Hepatocyte (in vitro differentiated cells): Measurements from ENCODE around the gene PTPRN2. TPM values are rescaled to one million over a fixed set of nuclear protein-coding genes. Genes with fewer than 3 reads are reported as not detected.

ENCODE experiments used
- DNase-seq: peaks from one replicate; pipeline ENCODE4 v3.0.0-alpha.2; 2016; ENCODE audit warnings: low spot score
- H2AFZ ChIP-seq: fragments of 200-600 bp; sonication (generic); 2 replicates; pipeline ENCODE4 v1.6.0; 2016; ENCODE audit warnings: antibody characterized with exemption, mild to moderate bottlenecking
- H3K27ac ChIP-seq: fragments of 200-600 bp; sonication (generic); 2 replicates; pipeline ENCODE4 v1.5.1; 2016; ENCODE audit warnings: mild to moderate bottlenecking
- H3K27me3 ChIP-seq: fragments of 200-600 bp; sonication (generic); 2 replicates; pipeline ENCODE4 v1.6.1; 2016
- H3K36me3 ChIP-seq: fragments of 200-600 bp; sonication (generic); replicated peaks from 2 replicates; pipeline ENCODE4 v1.5.1; 2016; ENCODE audit warnings: low read depth; ENCODE audit not compliant: insufficient read depth
- H3K4me1 ChIP-seq: fragments of 200-600 bp; sonication (generic); 2 replicates; pipeline ENCODE4 v1.5.1; 2016; ENCODE audit warnings: mild to moderate bottlenecking, moderate library complexity; ENCODE audit not compliant: insufficient read depth
- H3K4me2 ChIP-seq: fragments of 200-600 bp; sonication (generic); 2 replicates; pipeline ENCODE4 v1.6.0; 2016
- H3K4me3 ChIP-seq: fragments of 200-600 bp; sonication (generic); 2 replicates; pipeline ENCODE4 v1.5.1; 2016; ENCODE audit warnings: mild to moderate bottlenecking
- H3K79me2 ChIP-seq: fragments of 200-600 bp; sonication (generic); 2 replicates; pipeline ENCODE4 v1.6.0; 2017; ENCODE audit warnings: mild to moderate bottlenecking
- H3K9me2 ChIP-seq: fragments of 200-600 bp; sonication (generic); replicated peaks from 2 replicates; pipeline ENCODE4 v1.6.0; 2017; ENCODE audit warnings: mild to moderate bottlenecking; ENCODE audit not compliant: insufficient read depth
- H3K9me3 ChIP-seq: fragments of 200-600 bp; sonication (generic); 2 replicates; pipeline ENCODE4 v1.5.1; 2016; ENCODE audit warnings: low read depth, mild to moderate bottlenecking
- H4K20me1 ChIP-seq: fragments of 200-600 bp; sonication (generic); 2 replicates; pipeline ENCODE4 v1.6.0; 2016; ENCODE audit warnings: mild to moderate bottlenecking; ENCODE audit not compliant: insufficient read depth, poor library complexity, severe bottlenecking
- CTCF ChIP-seq: fragments of 200-600 bp; sonication (generic); IDR thresholded peaks from 2 replicates; pipeline ENCODE4 v1.5.1; 2016; ENCODE audit warnings: antibody characterized with exemption, mild to moderate bottlenecking; ENCODE audit not compliant: poor library complexity
- EZH2 ChIP-seq: fragments of 200-600 bp; sonication (generic); IDR thresholded peaks from 2 replicates; pipeline ENCODE4 v1.6.1; 2016; ENCODE audit warnings: antibody characterized with exemption, mild to moderate bottlenecking, borderline replicate concordance
- EZH2phosphoT487 ChIP-seq: fragments of 200-600 bp; sonication (generic); IDR thresholded peaks from one replicate; pipeline ENCODE4 v1.6.1; 2018; ENCODE audit warnings: antibody characterized with exemption, mild to moderate bottlenecking, low read depth, moderate library complexity; ENCODE audit not compliant: unreplicated experiment, severe bottlenecking
- WGBS: methylation state at CpG from one replicate; pipeline ENCODE4 v1.1.6; 2016; ENCODE audit warnings: low lambda C conversion rate; ENCODE audit errors: missing lambda C conversion rate; 5-methylcytosine and 5-hydroxymethylcytosine counted together
- polyA plus RNA-seq: library from polyadenylated mRNA; unstranded; fragments of >200 nt; fragmentation: Nextera tagmentation; extraction: Ambion mirVana; gene quantifications from 2 replicates; pipeline ENCODE4 v1.2.1, GENCODE V29; 2016
- total RNA-seq: library from RNA; depleted of rRNA; stranded (reverse); fragments of >200 nt; gene quantifications from 2 replicates; pipeline ENCODE4 v1.2.3, GENCODE V29; 2014

PTPRN2 gene
- total and polyA plus RNA-seq, 2 experiments from 2014 or later = 2.1 to 3.3 TPM

GRCh38 chr7:157789094-157789493, 798.5 kb downstream of the PTPRN2 start:
- no peaks in the 10 kb centered on the region for H3K4me1 ChIP-seq
- H3K27ac ChIP-seq = no peak overlapping the region
- no peak for DNase-seq
- no peak overlapping the region for H3K4me2 ChIP-seq
- H3K79me2 ChIP-seq = no peaks in the 10 kb centered on the region
- H3K27me3 ChIP-seq = no peaks in the 10 kb centered on the region
- WGBS = 95% methylated on average over 12 of the region's 12 CpGs
- no peaks in the 10 kb centered on the region for H3K9me2 ChIP-seq
- no peak overlapping the region for H2AFZ ChIP-seq
- H4K20me1 ChIP-seq = no peaks in the 10 kb centered on the region
- H3K9me3 ChIP-seq = no peaks in the 10 kb centered on the region
- H3K36me3 ChIP-seq = no peaks in the 10 kb centered on the region
- no peak overlapping the region for H3K4me3 ChIP-seq
- TF ChIP-seq EZH2phosphoT487 (no peak), CTCF (no peak), EZH2 (no peak)

- Histone ChIP-seq H3K27ac (no peak overlapping the region), H2AFZ (no peak overlapping the region), H4K20me1 (no peaks in the 10 kb centered on the region), H3K79me2 (no peaks in the 10 kb centered on the region), H3K36me3 (no peaks in the 10 kb centered on the region), H3K9me2 (no peaks in the 10 kb centered on the region), H3K4me1 (no peaks in the 10 kb centered on the region), H3K4me3 (no peak overlapping the region), H3K27me3 (no peaks in the 10 kb centered on the region), H3K9me3 (no peaks in the 10 kb centered on the region), H3K4me2 (no peak overlapping the region)
- WGBS = 89% methylated on average over 12 of the region's 12 CpGs
- no peak for DNase-seq
- TF ChIP-seq EZH2phosphoT487 = no peak
- no peak for TF ChIP-seq EZH2
- TF ChIP-seq CTCF = no peak
These were observed 799.0 kb downstream of the PTPRN2 start for GRCh38 chr7:157788573-157788972.

GRCh38 chr7:157787275-157787701, 800.3 kb downstream of the PTPRN2 start:
- DNase-seq = no peak
- TF ChIP-seq EZH2 (no peak), CTCF (no peak), EZH2phosphoT487 (no peak)
- Histone ChIP-seq H3K36me3 (no peaks in the 10 kb centered on the region), H3K27me3 (no peaks in the 10 kb centered on the region), H3K9me3 (no peaks in the 10 kb centered on the region), H3K4me3 (no peak overlapping the region), H3K4me1 (no peaks in the 10 kb centered on the region), H3K27ac (no peak overlapping the region), H4K20me1 (no peaks in the 10 kb centered on the region), H3K9me2 (no peaks in the 10 kb centered on the region), H3K4me2 (no peak overlapping the region), H3K79me2 (no peaks in the 10 kb centered on the region), H2AFZ (no peak overlapping the region)
- WGBS = 97% methylated on average over 11 of the region's 13 CpGs
